ENCODE data around the gene HECW1.

Gene HECW1

GRCh38 chr7:43111630-43112458 lies 603 bp upstream of the HECW1 start:
- no peak overlapping the region for H3K4me3 ChIP-seq (ENCODE audit: control insufficient read depth, low read depth, low read length)
- TF ChIP-seq CTCF (conservative IDR thresholded peaks at IDR 0.05; ENCODE audit: control insufficient read depth, insufficient read depth, low read depth, low read length): no peak

GRCh38 chr7:43112941-43113621 lies 634 bp downstream of the HECW1 start:
- H3K4me3 ChIP-seq (ENCODE audit: control insufficient read depth, low read depth, low read length): peak overlapping the region; percentile 21
- peak; percentile 40 for DNase-seq (ENCODE audit: low read depth)

More at GRCh38 chr7:43111630-43112458, 603 bp upstream of the HECW1 start:
- no peak for DNase-seq (ENCODE audit: low read depth)

GRCh38 chr7:43113622-43114457 lies 1.4 kb downstream of the HECW1 start:
- no peak overlapping the region for H3K4me3 ChIP-seq (ENCODE audit: control insufficient read depth, low read depth, low read length)
- no peak for DNase-seq (ENCODE audit: low read depth)
- no peak for TF ChIP-seq CTCF (conservative IDR thresholded peaks at IDR 0.05; ENCODE audit: control insufficient read depth, insufficient read depth, low read depth, low read length)

More at GRCh38 chr7:43112941-43113621, 634 bp downstream of the HECW1 start:
- TF ChIP-seq CTCF (conservative IDR thresholded peaks at IDR 0.05; ENCODE audit: control insufficient read depth, insufficient read depth, low read depth, low read length): no peak

- no peak overlapping the region for H3K4me3 ChIP-seq (ENCODE audit: control insufficient read depth, low read depth, low read length)
- TF ChIP-seq CTCF (conservative IDR thresholded peaks at IDR 0.05; ENCODE audit: control insufficient read depth, insufficient read depth, low read depth, low read length): no peak
- no peak for DNase-seq (ENCODE audit: low read depth)
Measured at GRCh38 chr7:43114458-43114780, 2.0 kb downstream of the HECW1 start.

GRCh38 chr7:43116451-43116850 lies 4.0 kb downstream of the HECW1 start:
- TF ChIP-seq CTCF (conservative IDR thresholded peaks at IDR 0.05; ENCODE audit: control insufficient read depth, insufficient read depth, low read depth, low read length): no peak
- DNase-seq (ENCODE audit: low read depth): no peak
- no peak overlapping the region for H3K4me3 ChIP-seq (ENCODE audit: control insufficient read depth, low read depth, low read length)

- no peak for TF ChIP-seq CTCF (conservative IDR thresholded peaks at IDR 0.05; ENCODE audit: control insufficient read depth, insufficient read depth, low read depth, low read length)
- no peak overlapping the region for H3K4me3 ChIP-seq (ENCODE audit: control insufficient read depth, low read depth, low read length)
- DNase-seq (ENCODE audit: low read depth): no peak
Measured at GRCh38 chr7:43117095-43117494, 4.6 kb downstream of the HECW1 start.

All from fibroblast of mammary gland (primary cell).